Umbilical cord (tissue), 2 donors: ENCODE results near the gene NDUFAF2. TPM values are rescaled to one million over a fixed set of nuclear protein-coding genes. Genes with fewer than 3 reads are reported as not detected.
"Not testable (repeated sequence)": the region's sequence is repeated elsewhere in the genome, so short reads cannot be mapped to it uniquely, and the experiment has no call there.

Source experiments
- DNase-seq: peaks from one replicate; pipeline ENCODE4 v3.0.0-alpha.2; 2015; ENCODE audit warnings: low spot score
- total RNA-seq: library from RNA; depleted of rRNA; stranded (reverse); fragments of >200 nt; gene quantifications from one replicate; pipeline ENCODE4 v1.2.3, GENCODE V29; 2014; ENCODE audit warnings: low replicate concordance; ENCODE audit not compliant: insufficient read depth

NDUFAF2 gene
- total RNA-seq, 1 donor from 2014 or later = 22.6 TPM

DNA sequence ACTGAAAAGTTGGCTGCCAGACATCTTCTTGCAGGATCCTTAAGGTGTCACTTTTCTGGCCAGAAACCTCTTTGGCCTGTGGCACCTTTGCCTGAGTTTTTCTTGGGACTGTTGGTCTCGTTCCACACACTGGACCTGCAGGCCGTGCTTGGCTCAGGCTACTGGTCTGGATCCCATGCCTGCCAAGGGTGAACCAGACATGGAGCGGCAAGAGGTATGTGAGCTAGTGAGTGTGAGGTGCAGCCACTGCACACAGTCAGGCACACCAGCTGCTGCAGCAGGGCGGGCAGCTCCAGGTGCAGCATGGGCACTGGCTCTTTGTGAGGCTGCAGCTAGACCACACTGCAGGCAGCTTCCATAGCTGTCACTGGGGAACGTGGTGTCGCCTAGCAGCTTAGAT lies 47.9 kb downstream of the NDUFAF2 start:
- DNase-seq = no peak

- no peak for DNase-seq
Measured at GRCh38 chr5:60993425-60993824, 48.4 kb downstream of the NDUFAF2 start.

GRCh38 chr5:60993875-60994571 lies 49.0 kb downstream of the NDUFAF2 start:
- no peak for DNase-seq

GRCh38 chr5:60996368-60996767 lies 51.4 kb downstream of the NDUFAF2 start:
- no peak for DNase-seq

GRCh38 chr5:60997721-60998120 lies 52.7 kb downstream of the NDUFAF2 start:
- DNase-seq = no peak

GRCh38 chr5:61000887-61001286 lies 55.9 kb downstream of the NDUFAF2 start:
- no peak for DNase-seq

- no peak for DNase-seq
Measured at GRCh38 chr5:61001647-61002046, 56.6 kb downstream of the NDUFAF2 start.

GRCh38 chr5:61002611-61003355 lies 57.8 kb downstream of the NDUFAF2 start:
- DNase-seq = no peak

DNA sequence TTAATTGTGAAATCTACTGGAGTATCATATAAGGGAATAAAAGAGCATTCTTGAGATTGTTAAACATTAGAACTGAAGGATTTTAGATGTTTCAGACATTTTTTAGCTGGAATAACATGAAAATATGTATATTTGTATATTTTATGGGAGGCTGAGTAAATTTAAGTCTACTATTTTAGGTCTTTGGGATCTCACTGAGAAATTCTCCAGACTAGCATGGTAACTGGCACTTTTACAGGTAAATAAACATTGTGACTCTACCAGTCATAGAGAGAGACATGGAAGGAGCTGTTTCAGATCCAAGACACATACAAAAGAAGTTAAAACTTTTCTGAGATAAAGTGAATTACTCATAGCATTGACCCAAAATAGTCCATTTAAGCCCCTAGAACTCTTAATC lies 59.4 kb downstream of the NDUFAF2 start:
- peak; percentile 71 for DNase-seq

DNA sequence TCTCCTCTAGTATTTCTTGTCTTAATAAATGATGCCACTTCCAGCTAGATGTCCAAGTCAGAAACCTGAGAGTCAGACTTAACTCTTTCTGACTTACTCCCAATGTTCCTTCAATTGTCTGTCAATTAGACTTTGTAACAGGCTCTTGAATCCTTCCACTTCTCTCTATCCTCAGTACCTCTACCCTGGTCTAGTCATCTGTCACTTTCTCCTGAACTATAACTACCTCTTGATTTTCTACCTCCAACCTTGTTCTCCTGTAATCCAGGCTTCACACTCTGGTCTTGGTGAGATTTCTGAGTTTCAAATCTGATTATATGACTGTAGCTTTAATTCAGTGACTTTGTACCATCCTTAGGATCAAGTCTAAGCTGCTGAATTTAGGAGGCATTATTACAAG lies 64.9 kb downstream of the NDUFAF2 start:
- peak; percentile 19 for DNase-seq

DNA sequence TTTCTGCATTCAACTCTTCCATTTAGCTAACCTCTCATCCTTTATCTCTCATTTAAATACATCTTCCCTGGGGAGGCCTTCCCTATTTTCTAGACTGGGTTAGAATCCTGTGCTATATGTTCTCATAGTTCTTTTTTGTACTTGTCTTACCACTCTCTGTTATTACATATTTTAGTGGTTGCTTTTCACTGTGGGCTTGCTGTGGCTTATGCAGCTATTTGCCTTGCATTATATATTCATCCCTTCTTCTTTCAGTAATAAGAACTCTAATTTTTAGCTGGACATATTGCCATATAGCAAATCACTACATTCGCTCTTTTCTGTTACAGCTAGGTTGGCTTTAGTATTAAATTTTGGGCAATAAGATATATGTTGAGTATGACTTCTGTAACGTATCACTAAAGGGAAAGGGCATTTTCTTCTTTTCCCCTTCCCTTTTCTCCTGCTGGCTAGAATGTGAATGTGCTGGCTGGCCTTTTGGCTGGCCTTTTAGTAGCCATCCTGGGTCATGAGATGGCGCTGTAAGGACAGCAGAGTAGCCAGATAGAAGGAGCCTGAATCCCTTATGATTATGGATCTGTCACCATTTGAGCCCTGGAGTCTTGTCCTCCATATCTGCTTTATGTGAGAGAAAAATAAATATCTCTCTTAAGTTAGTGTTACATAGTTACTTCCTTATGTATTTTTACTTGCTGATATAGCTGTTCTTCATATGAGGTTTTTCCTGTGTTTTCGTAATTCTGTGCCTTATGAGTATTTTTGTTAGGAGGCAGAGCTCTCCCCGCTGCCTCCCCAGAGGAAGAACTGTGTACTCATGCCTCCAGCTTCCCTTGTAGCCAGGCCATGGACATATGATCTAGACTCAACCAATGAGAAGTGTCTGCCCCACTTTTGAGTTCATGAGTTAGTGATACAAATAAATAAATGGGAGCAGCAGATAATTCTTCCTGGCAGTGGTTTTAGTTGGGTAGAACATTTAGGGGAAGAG lies 65.8 kb downstream of the NDUFAF2 start:
- DNase-seq = no peak

DNA sequence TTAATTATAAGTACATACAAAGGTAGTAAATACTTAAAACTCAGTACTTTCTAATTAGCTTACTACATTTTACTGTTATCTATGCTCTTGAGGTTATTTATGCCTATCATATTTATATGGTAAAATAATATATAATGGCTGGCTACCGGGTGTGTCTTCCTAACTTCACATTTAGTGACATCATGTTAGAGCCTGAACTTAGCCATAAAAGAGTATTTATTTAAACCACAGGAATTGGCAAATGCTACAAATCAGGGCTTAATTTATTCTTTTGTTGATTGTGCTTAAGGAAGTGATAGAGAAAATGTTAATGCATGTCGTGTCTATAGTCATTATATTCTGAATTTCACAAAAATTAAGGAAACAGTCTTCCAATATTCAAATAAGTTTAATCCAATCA lies 73.1 kb downstream of the NDUFAF2 start:
- DNase-seq = no peak

DNA sequence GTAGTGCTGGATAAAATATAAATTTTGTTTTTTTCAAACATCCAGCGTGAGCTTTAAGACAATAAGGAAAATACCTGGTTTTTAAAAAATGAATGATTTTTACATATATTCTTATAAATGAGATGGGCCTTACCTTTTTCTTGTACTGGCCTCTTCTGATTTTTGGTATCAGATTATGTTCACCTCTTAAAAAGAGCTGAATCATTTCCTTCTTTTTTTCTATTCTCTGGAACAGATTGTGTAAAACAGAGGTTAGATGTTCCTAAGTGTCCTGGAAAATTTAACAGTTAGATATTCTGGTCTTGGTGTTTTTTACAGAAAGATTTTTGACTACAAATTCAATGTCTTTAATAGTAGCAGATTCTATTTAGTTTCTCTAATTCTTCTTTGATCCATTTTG lies 74.6 kb downstream of the NDUFAF2 start:
- DNase-seq = no peak

DNA sequence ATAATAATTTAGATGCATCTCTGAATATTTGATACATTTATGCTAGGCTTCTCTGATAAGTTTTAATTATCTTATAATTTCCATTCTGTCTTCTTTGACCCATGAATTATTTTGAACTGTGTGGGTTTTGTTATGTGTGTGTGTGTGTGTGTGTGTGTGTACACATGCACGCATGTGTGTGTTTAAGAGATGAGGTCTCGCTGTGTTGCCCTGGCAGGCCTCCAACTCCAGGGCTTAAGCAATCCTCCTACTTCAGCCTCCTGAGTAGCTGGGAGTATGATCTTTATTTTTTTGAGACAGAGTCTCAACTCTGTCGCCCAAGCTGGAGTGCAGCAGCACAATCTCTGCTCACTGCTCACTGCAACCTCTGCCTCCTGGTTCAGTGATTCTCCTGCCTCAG lies 75.4 kb downstream of the NDUFAF2 start:
- DNase-seq = no peak

DNA sequence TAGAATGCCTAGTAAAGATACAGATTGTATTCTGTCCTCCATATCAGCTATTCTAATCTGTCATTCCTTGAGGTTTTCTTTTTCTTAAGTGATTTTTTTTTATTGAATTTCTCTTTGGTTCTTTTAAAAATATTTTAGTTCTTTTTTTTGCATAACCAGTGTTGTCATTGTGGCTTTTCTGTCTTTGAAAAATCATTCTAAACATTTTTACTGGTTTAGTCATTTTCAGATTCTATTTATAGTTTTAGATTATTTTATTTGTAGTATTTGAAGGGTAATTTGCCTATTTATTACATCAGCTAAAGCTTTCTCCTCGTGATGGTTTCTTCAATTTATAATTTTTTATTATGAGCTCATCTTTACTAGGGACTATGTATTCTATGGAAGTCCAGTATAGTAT lies 78.1 kb downstream of the NDUFAF2 start:
- DNase-seq = no peak

DNA sequence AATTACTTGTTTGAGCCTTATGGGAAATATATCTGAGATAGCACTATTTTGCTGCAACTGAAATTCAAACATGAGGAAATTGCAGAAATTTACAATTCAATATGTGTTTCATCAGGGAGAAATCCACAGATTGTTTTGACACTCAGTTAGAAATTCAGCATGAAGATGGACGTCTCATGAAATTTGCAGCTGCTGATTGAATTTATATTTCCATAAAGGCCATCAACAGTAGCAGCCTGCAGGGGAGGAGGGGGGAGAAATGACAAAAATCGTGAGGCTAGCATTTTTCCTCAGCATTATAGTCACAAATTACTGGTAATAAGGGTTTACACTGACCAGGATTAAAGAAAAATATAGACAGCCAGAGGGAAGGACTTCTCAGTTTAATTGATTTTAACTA lies 81.0 kb downstream of the NDUFAF2 start:
- DNase-seq = no peak

DNA sequence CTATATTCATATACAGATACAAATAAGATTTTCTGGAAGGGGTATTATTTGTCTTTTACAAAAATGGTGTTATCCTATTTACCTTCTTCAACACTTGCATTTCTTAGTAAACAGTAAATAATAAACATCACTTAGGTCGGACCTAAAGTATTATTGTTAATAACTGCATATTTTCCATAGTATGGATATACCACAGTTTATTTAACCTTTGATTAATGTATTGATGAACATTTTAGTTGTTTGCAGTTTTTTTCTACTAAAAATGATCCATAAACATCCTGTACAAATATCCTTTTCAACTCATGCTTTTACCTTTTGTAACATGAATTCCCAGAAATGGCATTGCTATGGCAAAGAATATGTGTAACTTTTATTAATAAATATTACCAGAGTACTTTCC lies 83.4 kb downstream of the NDUFAF2 start:
- no peak for DNase-seq

- DNase-seq = no peak
Measured at GRCh38 chr5:61029456-61030162, 84.6 kb downstream of the NDUFAF2 start.

GRCh38 chr5:61030163-61030482 lies 85.1 kb downstream of the NDUFAF2 start:
- DNase-seq = no peak

GRCh38 chr5:61031301-61031700 lies 86.3 kb downstream of the NDUFAF2 start:
- not testable (repeated sequence) for DNase-seq

DNA sequence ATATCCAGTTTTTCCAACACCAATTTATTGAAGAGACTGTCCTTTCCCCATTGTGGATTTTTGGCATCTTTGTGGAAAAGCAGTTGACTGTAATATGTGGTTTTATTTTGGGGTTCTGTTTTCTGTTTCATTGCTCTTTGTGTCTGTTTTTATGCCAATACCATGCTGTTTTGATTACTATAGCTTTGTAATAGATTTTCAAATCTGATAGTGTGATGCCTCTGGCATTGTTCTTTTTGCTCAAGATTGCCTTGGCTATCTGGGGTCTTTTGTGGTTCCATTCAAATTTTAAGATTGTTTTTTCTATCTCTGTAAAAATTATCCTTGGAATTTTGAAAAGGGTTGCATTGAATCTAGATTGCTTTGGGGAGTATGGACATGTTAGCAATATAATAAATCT lies 99.5 kb downstream of the NDUFAF2 start:
- no peak for DNase-seq

DNA sequence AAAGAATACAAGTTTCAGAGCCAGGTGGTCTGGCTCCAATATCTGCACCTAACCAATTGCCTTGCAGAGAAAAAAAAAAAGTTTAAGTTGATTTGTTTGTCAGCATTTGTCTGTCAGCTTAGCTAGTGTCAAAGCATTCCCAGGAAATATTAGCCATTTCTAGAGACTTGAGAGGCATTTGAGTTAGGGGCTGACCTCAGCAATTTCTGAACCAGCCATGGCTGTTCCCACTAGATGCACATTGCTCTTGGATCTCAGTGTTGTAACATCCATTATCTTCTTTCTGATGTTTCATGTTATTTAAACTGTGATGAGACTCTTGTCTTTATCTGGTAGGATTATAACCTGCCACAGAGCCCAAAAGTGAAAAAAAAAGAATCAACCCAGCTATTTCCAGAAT lies 102.3 kb downstream of the NDUFAF2 start:
- DNase-seq = no peak
